ENCODE results near the gene ELF5.

DNA sequence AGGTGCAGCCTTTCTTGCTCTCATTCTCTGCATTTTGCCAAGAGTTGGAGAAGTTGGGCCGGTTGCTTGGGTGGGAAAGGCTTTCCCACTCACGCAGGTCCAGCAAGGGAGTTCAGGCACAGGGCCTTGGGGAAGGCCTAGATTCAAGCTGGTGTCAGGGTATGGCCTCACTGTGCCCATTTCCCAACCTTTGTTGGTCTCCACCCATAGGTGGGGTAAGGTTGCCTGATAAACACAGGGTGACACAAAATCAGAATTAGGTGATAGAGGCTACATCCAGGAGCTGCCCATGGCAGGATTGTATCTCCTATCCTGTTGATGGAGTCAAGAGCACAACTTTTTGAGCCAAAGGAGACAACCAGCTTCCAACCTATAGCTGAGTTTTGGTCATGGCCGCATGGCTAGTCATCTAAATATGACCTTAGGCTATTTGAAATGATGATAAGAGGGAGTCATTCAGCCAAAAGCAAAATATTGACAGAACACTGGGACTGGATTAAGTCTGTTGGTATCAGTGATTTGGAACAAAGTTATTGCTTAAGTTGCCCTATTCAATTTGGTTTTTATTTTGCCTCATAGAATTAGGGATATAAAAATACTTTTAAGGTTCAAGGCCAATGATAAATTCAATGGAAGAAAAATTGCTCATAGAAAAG is 54.0 kb downstream of the ELF5 start:
- TF ChIP-seq, protein P1, sequence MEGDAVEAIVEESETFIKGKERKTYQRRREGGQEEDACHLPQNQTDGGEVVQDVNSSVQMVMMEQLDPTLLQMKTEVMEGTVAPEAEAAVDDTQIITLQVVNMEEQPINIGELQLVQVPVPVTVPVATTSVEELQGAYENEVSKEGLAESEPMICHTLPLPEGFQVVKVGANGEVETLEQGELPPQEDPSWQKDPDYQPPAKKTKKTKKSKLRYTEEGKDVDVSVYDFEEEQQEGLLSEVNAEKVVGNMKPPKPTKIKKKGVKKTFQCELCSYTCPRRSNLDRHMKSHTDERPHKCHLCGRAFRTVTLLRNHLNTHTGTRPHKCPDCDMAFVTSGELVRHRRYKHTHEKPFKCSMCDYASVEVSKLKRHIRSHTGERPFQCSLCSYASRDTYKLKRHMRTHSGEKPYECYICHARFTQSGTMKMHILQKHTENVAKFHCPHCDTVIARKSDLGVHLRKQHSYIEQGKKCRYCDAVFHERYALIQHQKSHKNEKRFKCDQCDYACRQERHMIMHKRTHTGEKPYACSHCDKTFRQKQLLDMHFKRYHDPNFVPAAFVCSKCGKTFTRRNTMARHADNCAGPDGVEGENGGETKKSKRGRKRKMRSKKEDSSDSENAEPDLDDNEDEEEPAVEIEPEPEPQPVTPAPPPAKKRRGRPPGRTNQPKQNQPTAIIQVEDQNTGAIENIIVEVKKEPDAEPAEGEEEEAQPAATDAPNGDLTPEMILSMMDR (IDR thresholded peaks at IDR 0.05; ENCODE audit: low read depth, low read length, missing input control), result no peak
- TF ChIP-seq TAF1 (conservative IDR thresholded peaks at IDR 0.05) (no peak), RAD21 (IDR thresholded peaks at IDR 0.05) (peak; percentile 18 to 26), FOXA1 (IDR thresholded peaks at IDR 0.05) (no peak), RXRA (IDR thresholded peaks at IDR 0.05) (peak; percentile 71 to 80), SP1 (IDR thresholded peaks at IDR 0.05) (peak; percentile 13), JUND (IDR thresholded peaks at IDR 0.05) (peak in 1 of 2 donors; percentile 77)
- TF ChIP-seq, protein P2, sequence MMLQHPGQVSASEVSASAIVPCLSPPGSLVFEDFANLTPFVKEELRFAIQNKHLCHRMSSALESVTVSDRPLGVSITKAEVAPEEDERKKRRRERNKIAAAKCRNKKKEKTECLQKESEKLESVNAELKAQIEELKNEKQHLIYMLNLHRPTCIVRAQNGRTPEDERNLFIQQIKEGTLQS (IDR thresholded peaks at IDR 0.05), result no peak
